ENCODE results near the gene MED16.
A peak's percentile ranks its signal among the peaks of the same experiment; 100 is the strongest.

The MED16 gene

GRCh38 chr19:928471-929202 lies 35.6 kb upstream of the MED16 start:
- DNase-seq, result no peak

- DNase-seq, result no peak
Measured at GRCh38 chr19:927780-928401, 34.9 kb upstream of the MED16 start.

DNA sequence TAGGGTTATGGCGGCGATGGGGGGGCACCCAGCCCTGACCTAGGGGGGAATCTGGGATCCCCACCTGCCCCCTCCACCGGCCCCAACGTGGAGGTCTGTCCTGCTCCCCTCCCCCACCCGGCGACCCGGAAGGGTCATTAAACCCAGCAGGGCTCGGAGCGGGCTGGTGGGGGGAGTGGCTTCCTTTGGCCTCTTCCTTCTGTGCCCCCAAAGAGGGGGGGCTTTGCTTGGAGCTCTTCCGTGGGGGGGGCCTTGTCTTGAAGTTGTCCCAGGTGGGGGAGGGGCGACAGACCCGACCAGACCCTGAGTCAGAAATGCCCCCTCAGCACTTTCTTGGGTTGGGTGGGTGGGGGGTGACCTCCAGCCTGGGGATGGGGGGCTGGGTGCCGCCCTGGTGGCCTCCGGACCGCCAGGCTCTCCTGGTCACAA lies 34.4 kb upstream of the MED16 start:
- no peak for DNase-seq

DNA sequence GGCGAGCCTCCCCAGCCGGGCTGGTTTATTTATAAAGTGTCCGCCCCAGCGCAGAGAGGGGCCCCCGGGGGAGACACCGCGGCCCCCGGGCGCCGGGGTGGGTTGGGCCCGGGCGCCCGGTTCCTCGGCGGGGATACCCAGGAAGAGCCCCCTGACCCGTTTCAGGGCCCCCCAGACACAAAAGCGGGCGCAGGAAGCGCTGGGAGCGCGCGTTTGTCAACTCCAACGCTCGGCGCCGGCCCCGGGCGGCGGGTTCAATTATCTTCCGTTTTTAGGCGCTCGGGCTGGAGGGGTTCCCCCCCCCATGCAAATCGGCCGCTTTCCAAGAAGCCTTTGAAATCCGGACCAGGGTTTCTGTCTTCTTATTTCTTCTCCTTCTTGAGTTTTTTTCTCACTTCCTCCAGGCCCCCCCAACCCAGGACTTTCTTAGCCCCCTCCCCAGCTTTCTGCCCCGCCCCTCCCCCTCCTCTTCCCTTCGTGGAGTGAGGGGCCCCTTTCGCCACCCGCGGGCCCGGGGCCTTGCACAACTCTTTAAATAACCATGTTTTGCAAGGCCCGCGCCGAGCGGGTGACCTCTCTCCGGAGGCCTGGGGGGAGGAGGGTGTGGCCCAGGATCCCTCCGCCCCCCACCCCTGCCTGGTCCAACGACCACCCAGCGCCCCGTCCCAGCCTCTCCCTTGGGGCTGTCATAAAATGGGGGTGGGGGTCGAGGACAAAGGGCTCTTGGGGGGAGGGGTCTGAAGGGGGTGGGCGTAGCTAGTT lies 33.8 kb upstream of the MED16 start:
- peak in 1 of 5 experiments; percentile 44 for DNase-seq

DNA sequence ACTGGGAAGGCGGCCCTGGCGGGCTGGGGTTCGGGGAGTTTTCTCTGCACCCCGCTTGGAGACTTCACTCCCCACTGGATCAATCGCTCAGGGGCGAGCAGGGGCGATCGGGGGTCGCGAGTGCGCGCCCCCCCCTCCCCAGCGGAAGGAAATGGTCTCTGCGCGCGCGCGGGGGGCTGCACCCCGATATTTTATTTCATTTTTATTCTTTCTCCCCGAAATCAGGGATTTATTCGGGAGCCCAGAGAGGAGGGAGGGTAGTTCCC lies 33.3 kb upstream of the MED16 start:
- no peak for DNase-seq

GRCh38 chr19:925526-926322 lies 32.7 kb upstream of the MED16 start, which contains the start of gene ARID3A:
TSS of gene ARID3A (plus strand) at chr19:926035. CDS start at chr19:929529, 3,494 bp downstream.
- peak; percentile 51 to 87 (median 66) for DNase-seq

GRCh38 chr19:925087-925525 lies 32.1 kb upstream of the MED16 start:
- peak in 2 of 5 experiments; percentile 16 to 84 for DNase-seq

GRCh38 chr19:924553-925086 lies 31.6 kb upstream of the MED16 start:
- DNase-seq, result peak in 1 of 5 experiments; percentile 52

DNA sequence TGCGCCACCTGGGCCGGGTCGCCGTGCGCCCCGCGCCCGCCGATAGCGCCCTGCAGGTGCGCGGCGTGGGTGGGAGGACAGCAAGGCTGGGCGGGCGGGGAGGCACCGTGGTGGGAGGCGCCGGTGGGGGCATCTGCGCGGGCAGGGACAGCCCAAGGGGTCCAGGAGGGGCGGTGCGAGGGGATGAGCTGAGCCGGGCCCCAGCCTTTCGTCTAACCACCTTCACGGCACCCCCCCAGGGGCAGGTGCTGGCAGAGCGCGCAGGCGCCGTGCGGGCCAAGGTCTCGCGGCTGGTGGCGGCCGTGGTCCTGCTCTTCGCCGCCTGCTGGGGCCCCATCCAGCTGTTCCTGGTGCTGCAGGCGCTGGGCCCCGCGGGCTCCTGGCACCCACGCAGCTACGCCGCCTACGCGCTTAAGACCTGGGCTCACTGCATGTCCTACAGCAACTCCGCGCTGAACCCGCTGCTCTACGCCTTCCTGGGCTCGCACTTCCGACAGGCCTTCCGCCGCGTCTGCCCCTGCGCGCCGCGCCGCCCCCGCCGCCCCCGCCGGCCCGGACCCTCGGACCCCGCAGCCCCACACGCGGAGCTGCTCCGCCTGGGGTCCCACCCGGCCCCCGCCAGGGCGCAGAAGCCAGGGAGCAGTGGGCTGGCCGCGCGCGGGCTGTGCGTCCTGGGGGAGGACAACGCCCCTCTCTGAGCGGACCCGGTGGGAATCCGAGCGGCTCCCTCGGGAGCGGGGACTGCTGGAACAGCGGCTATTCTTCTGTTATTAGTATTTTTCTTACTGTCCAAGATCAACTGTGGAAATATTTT lies 27.3 kb upstream of the MED16 start:
- peak; percentile 49 to 71 (median 59) for DNase-seq

DNA sequence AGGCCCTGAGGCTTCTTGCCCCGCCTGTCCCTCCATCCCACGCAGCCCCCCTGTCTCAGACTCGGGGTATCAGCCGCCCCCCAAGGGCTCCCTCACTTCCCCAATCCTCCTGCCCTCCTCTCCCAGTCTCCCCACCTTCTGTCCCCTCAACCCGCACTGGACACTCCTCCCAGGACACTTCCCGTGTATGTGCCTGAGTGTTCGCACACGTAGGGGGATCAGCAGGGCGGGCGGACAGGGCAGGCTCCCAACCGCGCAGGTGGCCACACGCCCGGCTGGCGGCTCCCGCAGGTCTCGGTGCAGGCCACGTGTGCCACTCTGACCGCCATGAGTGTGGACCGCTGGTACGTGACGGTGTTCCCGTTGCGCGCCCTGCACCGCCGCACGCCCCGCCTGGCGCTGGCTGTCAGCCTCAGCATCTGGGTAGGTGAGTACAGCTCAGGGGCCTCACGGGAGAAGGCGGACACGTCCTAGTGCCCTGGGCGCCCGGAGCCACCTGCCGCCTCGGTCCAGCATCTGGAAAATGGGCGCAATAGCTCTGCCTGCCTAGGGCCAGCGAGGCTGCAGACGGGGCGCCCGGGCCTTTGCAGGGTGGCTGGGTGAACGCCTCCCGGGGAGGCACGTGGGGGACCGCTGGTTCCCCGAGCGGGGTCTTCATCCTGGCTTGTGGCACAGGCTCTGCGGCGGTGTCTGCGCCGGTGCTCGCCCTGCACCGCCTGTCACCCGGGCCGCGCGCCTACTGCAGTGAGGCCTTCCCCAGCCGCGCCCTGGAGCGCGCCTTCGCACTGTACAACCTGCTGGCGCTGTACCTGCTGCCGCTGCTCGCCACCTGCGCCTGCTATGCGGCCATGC lies 26.4 kb upstream of the MED16 start:
- DNase-seq, result peak in 2 of 5 experiments; percentile 37 to 69

GRCh38 chr19:918481-919198 lies 25.7 kb upstream of the MED16 start:
- DNase-seq, result peak in 1 of 5 experiments; percentile 41

DNA sequence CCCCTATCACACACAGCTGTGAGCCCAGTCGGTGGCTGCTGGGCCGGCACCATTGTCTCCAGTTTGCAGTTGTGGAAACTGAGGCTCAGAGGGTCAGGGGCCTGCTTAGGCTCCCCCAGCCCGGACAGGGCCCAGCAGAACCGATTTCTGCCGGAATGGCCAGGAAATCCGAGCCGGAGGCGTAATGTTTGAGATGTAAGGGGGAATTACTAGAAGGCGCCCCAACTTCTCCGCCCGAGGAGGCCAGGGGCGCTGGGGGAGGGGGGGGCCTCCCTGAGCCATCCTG lies 25.1 kb upstream of the MED16 start:
- DNase-seq, result no peak

- peak in 2 of 5 experiments; percentile 38 to 52 for DNase-seq
Measured at GRCh38 chr19:917323-918151, 24.6 kb upstream of the MED16 start, which contains the start of gene KISS1R. TSS of gene KISS1R (plus strand) at chr19:917333. CDS start at chr19:917503, 170 bp downstream.

DNA sequence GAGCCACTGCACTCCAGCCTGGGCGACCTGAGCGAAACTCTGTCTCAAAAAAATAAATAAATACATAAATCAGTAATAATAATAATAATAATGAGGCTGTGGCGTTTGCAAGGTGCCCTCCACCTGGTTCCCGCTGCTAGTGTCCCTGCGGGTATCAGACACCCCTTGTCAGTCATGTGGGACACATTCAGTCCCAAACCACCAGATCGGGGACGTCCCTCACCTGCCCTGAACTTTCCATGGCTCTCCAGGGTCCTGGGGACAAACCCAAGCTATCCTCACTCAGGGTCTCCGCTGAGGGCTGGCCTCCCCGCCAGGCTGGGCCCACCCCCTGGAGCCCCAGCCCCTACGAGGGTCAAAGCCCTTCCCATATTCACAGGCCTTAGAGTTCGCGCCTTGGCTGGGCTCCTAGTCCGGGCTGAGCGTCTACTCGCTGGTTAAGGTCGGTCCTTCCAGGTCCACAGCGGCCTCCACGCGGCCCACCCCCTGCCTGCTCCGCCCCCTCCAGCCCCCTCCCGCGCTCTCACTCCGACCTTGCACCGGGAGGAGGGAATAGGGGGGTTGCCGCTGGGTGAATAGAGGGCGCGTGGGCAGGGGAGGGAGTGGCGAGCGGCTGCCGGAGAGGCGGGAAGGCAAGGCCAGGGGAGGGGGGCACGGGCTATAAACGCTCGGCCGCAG lies 23.8 kb upstream of the MED16 start:
- no peak for DNase-seq

GRCh38 chr19:913080-913748 lies 20.2 kb upstream of the MED16 start, which contains the start of gene R3HDM4:
TSS of gene R3HDM4 (minus strand) at chr19:913219. CDS start at chr19:913157, 62 bp downstream.
- peak; percentile 74 to 85 (median 81) for DNase-seq

- DNase-seq, result peak in 3 of 5 experiments; percentile 29 to 46 (median 38)
Measured at GRCh38 chr19:912181-913079, 19.4 kb upstream of the MED16 start.
